HG03442 (cell line): Measurements from ENCODE around the gene TREH.

Source experiments
- ATAC-seq: cut with Tn5 transposase; IDR thresholded peaks from one replicate; pipeline ENCODE4 v1.9.1; 2021; ENCODE audit warnings: mild to moderate bottlenecking, moderate library complexity; ENCODE audit not compliant: unreplicated experiment

The TREH gene

DNA sequence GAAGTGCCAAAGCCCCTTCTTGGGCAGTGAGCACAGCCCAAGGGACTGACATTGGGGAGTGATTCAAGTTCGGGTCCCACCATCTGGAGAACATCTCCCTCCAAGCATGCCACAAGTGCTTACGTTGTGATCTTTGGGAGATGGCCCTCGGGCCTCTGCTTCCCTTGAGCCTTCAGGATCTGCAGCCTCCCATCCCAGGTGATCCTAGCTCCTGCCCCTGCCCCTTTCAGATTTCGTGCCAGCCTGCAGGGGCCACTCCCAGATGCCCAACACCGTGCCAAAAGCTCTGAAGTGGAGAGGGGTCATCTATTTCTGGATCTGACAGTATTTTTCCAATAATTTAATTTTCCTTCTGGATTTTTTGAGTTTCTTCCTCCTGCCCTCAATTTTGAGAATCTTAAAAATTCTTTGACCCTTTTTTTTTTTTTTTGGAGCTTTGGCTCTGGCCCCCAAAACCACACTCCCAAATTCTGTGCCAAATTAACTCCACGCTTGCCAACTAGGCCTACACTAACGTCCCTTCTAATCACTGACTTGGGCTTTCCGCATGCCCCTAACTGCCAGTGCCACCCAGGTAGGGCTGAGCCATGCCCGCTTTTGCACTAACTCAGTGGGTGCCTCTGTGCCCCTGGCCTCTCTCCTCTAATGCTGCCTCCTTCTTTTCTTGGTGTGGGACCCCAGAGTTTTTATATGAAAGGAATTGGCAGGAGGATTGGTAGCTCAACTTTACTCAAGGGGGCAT is 46.7 kb downstream of the TREH start:
- no peak for ATAC-seq

- ATAC-seq, result no peak
Measured at GRCh38 chr11:118631142-118631909, 48.1 kb downstream of the TREH start.

GRCh38 chr11:118629761-118630661 is 49.4 kb downstream of the TREH start:
- no peak for ATAC-seq

DNA sequence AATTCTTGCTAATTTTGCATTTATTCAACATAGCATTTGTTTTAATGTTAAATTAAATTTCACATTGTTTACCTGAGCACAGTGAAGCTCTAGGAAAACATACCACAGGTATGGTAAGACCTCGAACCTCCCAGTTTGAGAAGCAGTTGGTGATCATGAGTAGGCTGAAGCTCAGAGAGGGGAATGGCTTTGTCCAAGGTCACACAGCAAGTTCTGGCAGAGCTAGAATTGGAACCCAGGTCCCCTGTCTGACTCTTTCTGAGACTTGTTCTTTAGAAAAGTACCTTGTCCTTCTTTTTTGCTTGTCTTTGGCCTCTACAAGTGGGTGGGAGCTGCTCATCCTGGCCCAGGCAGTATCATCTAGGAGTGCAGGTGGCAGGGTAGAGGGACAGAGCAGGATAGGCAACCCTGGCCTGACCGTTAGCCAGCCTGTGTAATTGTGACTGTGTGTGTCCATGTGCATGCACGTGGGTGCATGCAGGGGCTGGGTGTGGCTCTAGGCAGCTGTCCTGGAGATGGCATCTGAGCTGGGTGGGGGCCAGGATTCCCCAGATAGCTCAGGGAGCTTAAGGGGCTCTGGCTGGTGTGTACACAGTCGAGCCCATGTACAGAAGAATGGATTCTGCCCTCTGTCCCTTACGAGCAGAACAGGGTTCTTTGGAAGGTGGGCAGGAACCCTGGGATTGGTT is 50.4 kb downstream of the TREH start:
- no peak for ATAC-seq

GRCh38 chr11:118628432-118628831 is 51.0 kb downstream of the TREH start:
- no peak for ATAC-seq

DNA sequence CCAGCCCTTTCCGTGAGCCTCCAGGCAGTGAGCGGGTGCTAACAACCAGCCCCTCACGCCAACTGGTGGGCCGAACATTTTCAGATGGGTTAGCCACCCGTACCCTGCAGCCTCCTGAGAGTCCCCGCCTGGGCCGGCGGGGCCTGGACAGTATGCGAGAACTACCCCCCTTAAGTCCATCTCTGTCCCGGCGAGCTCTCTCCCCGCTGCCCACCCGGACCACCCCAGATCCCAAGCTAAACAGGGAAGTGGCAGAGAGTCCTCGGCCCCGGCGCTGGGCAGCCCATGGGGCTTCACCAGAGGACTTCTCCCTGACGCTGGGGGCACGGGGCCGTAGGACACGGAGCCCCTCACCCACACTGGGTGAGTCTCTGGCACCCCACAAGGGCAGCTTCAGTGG is 51.4 kb downstream of the TREH start:
- ATAC-seq, result no peak

- ATAC-seq, result no peak
Measured at GRCh38 chr11:118627566-118627965, 51.9 kb downstream of the TREH start.

- ATAC-seq, result no peak
Measured at GRCh38 chr11:118625976-118626375, 53.5 kb downstream of the TREH start.

DNA sequence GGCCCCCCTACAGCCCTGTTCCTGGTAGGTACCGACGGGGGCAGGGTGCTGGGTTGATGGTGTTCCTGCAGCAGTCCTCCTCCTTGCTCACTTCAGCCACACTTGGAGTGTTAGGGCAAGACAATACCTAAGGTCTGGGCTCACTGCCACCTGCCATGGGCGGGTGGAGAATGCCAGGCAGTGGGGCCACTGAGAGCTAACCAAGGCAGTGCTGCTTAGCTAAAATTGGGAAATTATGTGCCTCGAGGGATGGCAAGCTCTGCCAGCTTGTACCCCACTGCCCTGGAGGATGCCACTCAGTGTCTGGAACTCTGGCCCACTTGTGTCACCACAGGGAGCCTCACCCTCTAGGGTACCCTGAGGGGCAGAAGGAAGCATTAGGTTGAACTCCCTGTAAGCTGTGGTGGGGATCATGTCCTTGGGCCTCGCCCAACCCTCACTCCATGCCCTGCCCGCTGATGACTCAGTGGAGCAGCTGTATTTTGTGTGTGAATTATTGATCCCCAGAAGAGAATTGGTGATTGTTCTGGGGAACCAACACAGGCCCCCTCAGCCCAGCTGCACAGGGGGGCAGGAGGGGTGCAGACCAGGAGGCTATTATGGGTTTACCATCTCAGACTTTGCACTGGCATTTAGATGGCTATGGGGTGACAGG is 54.3 kb downstream of the TREH start:
- no peak for ATAC-seq

DNA sequence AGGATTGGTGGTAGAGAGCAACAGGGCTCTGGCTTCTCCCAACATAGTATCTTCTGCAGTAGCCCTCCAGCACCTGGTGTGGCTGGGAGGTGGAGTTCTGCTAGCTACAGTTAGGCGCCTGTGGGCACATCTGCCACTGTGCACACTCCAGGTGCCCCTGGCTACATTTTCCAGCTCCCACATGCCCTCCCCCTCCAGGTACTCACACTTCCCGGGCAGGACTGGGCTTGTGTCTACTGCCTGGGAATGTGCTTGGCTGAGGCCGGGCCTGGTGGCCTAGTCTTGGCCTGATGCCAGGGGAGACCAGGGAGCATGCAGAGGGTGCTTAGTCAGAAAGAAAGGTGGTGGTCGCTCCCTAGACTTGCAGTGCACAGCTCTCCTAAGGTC is 56.2 kb downstream of the TREH start:
- no peak for ATAC-seq

DNA sequence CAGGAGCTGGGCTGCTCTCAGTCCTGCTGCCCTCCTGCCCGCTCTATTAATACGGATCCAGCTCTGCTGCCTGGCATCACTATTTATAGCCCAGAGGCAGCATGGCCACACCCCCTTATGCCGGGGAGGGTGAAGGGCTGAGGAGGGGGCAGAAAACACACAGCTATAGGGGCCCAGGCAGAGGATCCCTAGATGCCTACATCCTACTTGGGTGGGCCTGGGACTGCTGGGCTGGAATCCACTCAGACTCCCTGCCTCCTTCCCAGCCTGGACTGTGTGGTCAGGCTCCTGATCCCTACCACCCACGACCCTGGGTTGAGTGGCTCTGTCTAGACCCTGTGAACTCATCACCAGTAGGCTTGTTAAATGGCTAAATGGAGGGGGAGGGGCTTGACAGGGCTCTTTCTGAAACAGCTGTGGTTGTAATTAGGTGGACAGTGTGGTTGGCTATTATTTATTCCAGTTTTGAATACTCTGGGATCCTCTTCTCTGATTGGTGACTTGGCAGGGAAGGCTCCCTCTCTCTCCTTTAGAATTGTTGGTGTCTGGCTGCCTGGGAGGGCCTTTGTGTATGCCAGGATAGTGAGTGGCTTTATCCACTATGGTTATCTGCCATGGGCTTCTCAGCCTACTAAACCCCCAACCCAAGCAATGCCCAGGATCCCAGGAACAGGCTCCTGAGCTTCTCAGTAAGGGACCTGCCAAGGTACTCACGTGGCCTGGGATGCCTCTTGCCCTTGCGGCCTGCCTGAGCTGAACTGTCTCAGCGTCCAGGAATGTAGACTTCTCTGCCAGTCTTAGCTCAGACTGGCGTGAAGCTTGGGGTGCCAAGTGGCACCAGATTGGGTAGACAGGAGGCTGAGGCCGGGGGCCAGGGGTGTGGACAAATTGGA is 56.8 kb downstream of the TREH start:
- no peak for ATAC-seq

DNA sequence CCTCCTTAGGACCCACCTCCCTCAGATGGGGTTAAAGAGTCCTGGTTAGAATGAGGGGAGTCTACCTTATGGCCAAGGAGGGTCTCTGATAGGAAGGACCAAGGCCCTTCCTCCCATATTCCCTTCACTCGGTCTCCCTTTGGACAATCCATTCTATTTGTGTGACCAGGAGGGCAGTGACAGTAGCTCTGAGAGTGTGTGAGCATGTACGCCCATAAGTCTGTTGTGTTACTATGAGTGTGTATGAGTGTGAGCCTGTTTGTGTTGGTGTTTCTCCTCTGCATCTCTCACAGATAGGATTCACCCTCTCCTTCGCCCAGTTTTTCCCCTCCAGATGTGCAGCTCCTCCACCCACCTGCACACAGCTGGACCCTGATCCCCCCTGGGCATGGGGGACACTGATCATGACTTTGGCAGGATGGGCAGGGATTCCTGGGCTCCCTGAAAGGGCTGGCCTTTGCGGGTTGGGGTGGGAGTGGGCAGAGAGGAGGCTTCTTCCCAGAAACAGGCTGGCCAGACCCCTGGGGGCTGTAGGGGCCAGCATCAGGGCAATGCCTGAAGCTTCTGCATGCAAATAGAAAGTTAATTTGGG is 57.6 kb downstream of the TREH start:
- ATAC-seq, result no peak

DNA sequence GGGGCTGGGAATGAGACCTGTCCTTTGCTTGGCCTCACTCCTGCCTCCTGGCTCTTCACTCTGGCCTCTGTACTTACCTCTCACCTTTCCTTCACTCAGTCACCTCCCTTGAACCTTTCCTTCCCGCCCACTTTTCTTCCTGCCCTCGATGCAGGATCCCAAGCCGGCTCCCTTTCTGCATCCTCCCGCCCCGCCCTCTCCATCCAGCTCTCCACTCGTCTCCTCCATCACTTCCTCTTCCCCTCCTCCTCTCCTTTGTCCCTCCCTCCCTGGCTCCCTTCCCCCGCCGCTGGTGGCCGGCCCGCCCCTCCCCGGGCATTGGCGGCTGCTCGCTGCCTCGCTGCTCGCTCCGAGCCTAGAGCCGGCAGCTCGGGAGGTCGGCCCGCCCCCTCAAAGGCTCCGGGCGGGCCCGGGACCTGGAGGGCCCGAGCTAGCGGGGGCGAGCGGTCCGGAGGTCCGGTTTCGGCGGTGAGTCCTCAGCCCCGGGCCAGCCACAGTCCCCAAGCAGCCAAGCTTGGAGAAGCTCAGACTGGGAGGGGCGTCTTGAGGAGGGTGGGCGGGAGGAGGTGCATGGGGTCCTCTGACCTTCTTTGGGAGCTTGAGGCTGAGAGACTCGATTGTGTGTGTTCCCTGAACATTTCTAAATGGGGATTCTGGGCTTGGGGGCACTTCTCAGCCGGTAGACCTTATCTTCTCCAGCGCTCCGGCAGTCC is 58.2 kb downstream of the TREH start:
- no peak for ATAC-seq

DNA sequence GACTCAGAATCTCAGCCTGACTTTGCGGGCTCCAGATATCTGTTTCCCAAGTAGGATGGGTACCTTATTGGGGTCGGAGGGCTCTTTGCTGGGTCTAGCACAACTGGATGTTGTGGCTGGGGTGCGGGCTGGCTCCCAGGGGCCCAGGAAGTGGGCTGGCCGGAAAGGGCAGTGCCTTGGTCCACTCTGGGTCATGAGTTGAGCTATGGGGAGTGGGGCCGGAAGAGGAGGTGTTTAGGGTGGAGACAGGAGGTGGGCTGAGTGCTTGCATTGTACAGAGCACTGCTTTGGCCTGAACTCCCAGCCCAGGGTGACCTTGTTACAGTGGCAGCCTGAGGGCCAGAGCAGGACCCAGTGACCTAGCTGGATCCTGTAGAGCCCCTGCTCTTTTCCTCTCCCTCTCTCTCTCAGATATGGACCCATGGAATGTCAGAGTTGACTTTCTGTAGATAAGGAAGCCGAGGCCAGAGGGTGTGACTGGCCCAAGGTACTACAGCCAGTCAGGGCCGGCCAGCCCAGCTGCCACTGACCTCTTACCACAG is 58.9 kb downstream of the TREH start:
- no peak for ATAC-seq

- no peak for ATAC-seq
Measured at GRCh38 chr11:118619444-118620197, 59.8 kb downstream of the TREH start.

DNA sequence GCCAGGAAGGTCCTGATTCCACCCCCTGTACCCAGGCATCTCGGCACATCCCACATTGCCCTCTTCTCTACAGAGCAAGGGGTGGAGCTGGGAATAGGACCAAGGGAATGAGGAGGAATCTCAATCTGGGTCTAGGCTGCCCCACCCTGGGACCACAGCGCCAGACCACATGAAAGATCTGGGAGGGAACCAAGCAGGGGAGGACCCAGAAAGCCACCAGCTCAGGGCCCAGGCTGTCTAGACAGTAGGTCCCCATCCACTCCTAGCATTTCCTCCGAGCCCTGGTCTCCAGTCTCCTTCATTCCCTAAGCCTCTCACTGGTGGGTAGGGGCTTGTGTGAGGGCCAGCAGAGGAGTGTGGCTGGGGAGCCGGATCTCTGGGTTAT is 60.5 kb downstream of the TREH start:
- no peak for ATAC-seq
